ENCODE data around the gene PPP1R15A. TPM values are rescaled to one million over a fixed set of nuclear protein-coding genes. Genes with fewer than 3 reads are reported as not detected.
"Not testable (repeated sequence)": the region's sequence is repeated elsewhere in the genome, so short reads cannot be mapped to it uniquely, and the experiment has no call there.

The PPP1R15A gene
- total RNA-seq, 1 donor: 45.8 TPM

GRCh38 chr19:48867123-48867745, 5.0 kb upstream of the PPP1R15A start:
- peak overlapping the region; percentile 78 for H3K4me3 ChIP-seq (ENCODE audit: low read depth, low read length)
- DNase-seq (ENCODE audit: low read depth): peak; percentile 61
- no peak for TF ChIP-seq CTCF (IDR thresholded peaks at IDR 0.05; ENCODE audit: insufficient read depth, low read length)

GRCh38 chr19:48867746-48868113, 4.5 kb upstream of the PPP1R15A start:
- DNase-seq (ENCODE audit: low read depth): no peak

GRCh38 chr19:48868114-48868886, 3.9 kb upstream of the PPP1R15A start, which contains the start of gene PLEKHA4:
PLEKHA4 (minus strand) TSS chr19:48868617; CDS start chr19:48867620, 997 bp downstream.
- peak; percentile 57 for DNase-seq (ENCODE audit: low read depth)
- H3K4me3 ChIP-seq (ENCODE audit: low read depth, low read length): peak within 1 kb of the TSS; percentile 78
- TF ChIP-seq CTCF (IDR thresholded peaks at IDR 0.05; ENCODE audit: insufficient read depth, low read length): no peak

More at GRCh38 chr19:48867746-48868113, 4.5 kb upstream of the PPP1R15A start:
- TF ChIP-seq CTCF (IDR thresholded peaks at IDR 0.05; ENCODE audit: insufficient read depth, low read length): no peak
- H3K4me3 ChIP-seq (ENCODE audit: low read depth, low read length): peak overlapping the region; percentile 78

- H3K4me3 ChIP-seq (ENCODE audit: low read depth, low read length): no peak overlapping the region
- no peak for TF ChIP-seq CTCF (IDR thresholded peaks at IDR 0.05; ENCODE audit: insufficient read depth, low read length)
- no peak for DNase-seq (ENCODE audit: low read depth)
Measured at GRCh38 chr19:48870048-48870447, 2.2 kb upstream of the PPP1R15A start.

- H3K4me3 ChIP-seq (ENCODE audit: low read depth, low read length): not testable (repeated sequence)
Measured at GRCh38 chr19:48871471-48872181, 595 bp upstream of the PPP1R15A start.

GRCh38 chr19:48872884-48873475, 759 bp downstream of the PPP1R15A start:
- H3K4me3 ChIP-seq (ENCODE audit: low read depth, low read length): peak overlapping the region; percentile 100
- DNase-seq (ENCODE audit: low read depth): peak; percentile 97
- no peak for TF ChIP-seq CTCF (IDR thresholded peaks at IDR 0.05; ENCODE audit: insufficient read depth, low read length)

More at GRCh38 chr19:48871471-48872181, 595 bp upstream of the PPP1R15A start:
- not testable (repeated sequence) for DNase-seq (ENCODE audit: low read depth)
